Measurements from ENCODE around the gene KLF1. TPM values are rescaled to one million over a fixed set of nuclear protein-coding genes. Genes with fewer than 3 reads are reported as not detected.

KLF1 gene
- total RNA-seq = not detected

DNA sequence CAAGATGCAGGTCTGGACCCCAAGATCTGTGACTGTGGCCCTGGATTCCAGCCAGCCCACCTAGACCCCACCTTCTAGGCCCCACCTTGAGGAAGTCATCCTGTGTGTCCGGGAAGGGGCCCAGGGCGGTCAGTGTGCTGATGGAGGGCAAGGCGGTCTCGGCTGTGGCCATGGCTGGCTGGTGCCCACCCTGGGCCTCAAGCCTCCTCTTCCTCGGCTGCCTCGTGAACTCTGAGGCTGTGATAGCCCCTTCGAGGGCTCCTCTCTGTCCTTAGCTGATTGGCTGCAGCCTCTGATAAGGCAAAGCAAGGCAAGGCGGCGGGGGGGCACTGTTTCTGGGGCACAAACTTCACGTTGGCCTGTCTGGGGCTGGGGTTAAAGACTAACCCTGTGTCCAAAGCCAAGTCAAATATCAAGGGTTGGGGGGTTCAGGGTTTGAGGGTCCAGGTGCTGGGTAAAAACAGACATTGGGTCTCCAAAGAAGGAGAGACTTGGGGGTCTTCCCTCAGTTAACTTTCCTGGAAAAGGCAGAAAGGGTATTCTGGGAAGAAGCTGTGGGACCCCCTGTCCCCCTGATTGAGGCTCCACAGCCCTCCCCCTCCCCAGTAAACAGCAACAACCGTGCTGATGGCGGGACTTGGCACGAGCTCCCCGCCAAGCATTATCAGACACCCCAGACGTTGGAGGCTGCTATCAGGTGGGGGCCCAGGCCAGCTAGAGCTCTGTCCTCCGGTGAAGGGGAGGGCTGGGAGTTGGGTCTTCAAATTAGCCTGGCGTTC, at the start of gene KLF1:
KLF1 (minus strand) TSS at position 233 of the 779 bp plus-strand sequence; CDS start at position 172, 61 bp downstream.
- Histone ChIP-seq H3K4me1 (peaks cover 0 to 33% (median 25%) of the 10 kb centered on the region in 3 donors), H3K27me3 (peaks cover 38% of the 10 kb centered on the region), H3K4me3 (peak within 1 kb of the TSS in 1 of 2 donors; percentile 49), H3K27ac (no peak within 1 kb of the TSS), H3K36me3 (no peaks in the 10 kb centered on the region), H3K9me3 (peaks cover 0 to 12% (median 0%) of the 10 kb centered on the region in 3 donors)
- ATAC-seq = no peak
- WGBS, 2 donors (ENCODE audit: low coverage in 1 of 2) = 43% methylated on average over 3 of the region's 17 CpGs; no CpG with 5 or more reads in 1 of the 2 donors
- no peak for TF ChIP-seq POLR2AphosphoS5 (IDR thresholded peaks at IDR 0.05)
- TF ChIP-seq, protein P1, sequence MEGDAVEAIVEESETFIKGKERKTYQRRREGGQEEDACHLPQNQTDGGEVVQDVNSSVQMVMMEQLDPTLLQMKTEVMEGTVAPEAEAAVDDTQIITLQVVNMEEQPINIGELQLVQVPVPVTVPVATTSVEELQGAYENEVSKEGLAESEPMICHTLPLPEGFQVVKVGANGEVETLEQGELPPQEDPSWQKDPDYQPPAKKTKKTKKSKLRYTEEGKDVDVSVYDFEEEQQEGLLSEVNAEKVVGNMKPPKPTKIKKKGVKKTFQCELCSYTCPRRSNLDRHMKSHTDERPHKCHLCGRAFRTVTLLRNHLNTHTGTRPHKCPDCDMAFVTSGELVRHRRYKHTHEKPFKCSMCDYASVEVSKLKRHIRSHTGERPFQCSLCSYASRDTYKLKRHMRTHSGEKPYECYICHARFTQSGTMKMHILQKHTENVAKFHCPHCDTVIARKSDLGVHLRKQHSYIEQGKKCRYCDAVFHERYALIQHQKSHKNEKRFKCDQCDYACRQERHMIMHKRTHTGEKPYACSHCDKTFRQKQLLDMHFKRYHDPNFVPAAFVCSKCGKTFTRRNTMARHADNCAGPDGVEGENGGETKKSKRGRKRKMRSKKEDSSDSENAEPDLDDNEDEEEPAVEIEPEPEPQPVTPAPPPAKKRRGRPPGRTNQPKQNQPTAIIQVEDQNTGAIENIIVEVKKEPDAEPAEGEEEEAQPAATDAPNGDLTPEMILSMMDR (IDR thresholded peaks at IDR 0.05) = no peak
- TF ChIP-seq POLR2A (IDR thresholded peaks at IDR 0.05) = no peak
- TF ChIP-seq EP300 (IDR thresholded peaks at IDR 0.05) = no peak

DNA sequence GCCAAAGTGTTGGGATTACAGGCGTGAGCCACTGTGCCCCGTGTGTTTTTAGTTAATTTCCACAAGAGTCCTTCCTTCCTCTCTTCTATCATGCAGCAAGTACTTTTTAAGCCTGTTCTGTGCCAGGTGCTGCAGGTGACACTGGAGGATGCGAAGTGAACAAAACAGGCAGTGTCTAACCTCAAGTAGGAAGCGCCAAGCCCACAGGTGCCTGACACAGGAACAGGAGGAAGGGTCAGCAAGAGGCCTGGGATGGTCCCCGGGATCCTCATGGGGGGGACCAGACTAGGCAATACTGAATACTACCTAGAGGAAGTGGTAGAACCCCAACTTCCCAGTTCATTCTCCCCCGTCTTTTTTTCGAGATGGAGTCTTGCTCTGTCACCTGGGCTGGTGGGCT, 49.6 kb upstream of the KLF1 start:
- TF ChIP-seq, protein P1 (IDR thresholded peaks at IDR 0.05) = no peak
- TF ChIP-seq POLR2AphosphoS5 (IDR thresholded peaks at IDR 0.05) (no peak), EP300 (IDR thresholded peaks at IDR 0.05) (no peak), POLR2A (IDR thresholded peaks at IDR 0.05) (no peak)
- WGBS, 2 donors (ENCODE audit: low coverage in 1 of 2) = 74 to 100% methylated on average over 2 to 5 of the region's 7 CpGs
- no peak for ATAC-seq
- H3K4me1 ChIP-seq = peaks cover 5 to 57% (median 29%) of the 10 kb centered on the region in 3 donors
- no peak overlapping the region for H3K4me3 ChIP-seq
- H3K27me3 ChIP-seq = no peaks in the 10 kb centered on the region
- H3K36me3 ChIP-seq = peaks cover 0 to 19% of the 10 kb centered on the region in 2 donors
- H3K9me3 ChIP-seq = no peaks in the 10 kb centered on the region
- no peak overlapping the region for H3K27ac ChIP-seq

DNA sequence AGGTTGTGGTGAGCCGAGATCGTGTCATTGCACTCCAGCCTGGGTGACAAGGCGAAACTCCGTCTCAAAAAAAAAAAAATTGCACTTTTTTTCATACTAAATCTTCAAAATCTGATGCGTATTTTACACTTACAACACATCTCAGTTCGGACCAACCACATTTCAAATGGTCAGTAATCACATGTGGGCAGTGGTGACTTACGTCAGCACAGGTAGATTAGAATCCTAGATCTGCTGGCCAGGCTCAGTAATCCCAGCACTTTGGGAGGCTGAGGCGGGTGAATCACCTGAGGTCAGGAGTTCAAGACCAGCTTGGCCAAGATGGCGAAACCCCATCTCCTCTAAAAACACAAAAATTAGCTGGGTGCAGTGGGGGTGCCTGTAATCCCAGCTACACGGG, 48.1 kb upstream of the KLF1 start:
- no peak for ATAC-seq
- H3K27ac ChIP-seq = no peak overlapping the region
- no peaks in the 10 kb centered on the region for H3K9me3 ChIP-seq
- peaks cover 0 to 10% of the 10 kb centered on the region in 2 donors for H3K36me3 ChIP-seq
- TF ChIP-seq POLR2A (IDR thresholded peaks at IDR 0.05) = no peak
- TF ChIP-seq POLR2AphosphoS5 (IDR thresholded peaks at IDR 0.05) = no peak
- TF ChIP-seq EP300 (IDR thresholded peaks at IDR 0.05) = no peak
- TF ChIP-seq, protein P1 (IDR thresholded peaks at IDR 0.05) = no peak
- 92% methylated on average over 2 to 7 of the region's 10 CpGs for WGBS, 2 donors (ENCODE audit: low coverage in 1 of 2)
- H3K27me3 ChIP-seq = no peaks in the 10 kb centered on the region
- H3K4me3 ChIP-seq = no peak overlapping the region
- H3K4me1 ChIP-seq = peaks cover 5 to 49% (median 20%) of the 10 kb centered on the region in 3 donors

DNA sequence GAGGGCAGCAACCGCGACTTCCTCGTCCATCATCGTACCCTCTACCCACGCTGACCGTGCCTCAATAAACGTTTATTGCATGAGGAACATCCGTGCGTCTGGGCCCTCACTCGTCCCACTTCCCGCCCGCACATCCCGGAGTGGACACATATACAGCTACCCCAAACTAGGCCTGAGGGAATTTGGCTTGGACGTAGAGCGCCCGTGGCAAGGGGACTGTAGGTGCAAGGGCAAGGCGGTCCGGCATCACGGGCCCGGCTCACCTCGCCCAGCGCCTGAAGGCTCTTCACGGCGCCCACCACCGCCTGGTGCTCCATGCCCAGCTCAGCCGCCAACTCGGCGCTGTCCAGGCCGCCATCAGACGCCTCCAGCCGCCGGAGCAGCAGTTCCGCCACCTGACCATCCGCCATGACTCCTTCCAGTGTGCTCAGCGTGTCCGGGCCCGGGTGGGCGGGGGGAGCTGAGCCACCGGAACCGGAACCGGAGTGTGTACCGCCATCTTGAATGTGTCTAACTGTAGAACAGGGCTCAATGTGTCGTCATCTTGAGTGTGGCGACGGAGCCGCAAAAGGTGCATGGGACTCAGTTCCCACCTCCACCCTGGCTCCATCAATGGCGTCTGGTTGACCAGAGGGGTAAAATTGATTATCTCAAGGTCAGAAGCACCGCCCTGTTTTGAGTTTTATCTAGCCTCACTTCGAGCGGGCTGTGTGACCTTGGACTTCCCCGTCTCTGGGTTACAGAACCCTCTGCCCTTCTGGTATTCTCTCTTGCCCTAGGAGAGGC, 46.5 kb upstream of the KLF1 start, which contains the start of gene FARSA:
FARSA (minus strand) TSS at position 425 of the 786 bp plus-strand sequence; CDS start at position 410, 15 bp downstream.
- TF ChIP-seq EP300 (IDR thresholded peaks at IDR 0.05) (no peak), POLR2AphosphoS5 (IDR thresholded peaks at IDR 0.05) (peak; percentile 99), POLR2A (IDR thresholded peaks at IDR 0.05) (peak; percentile 51)
- peaks cover 0 to 22% of the 10 kb centered on the region in 2 donors for H3K36me3 ChIP-seq
- peaks cover 5 to 38% (median 13%) of the 10 kb centered on the region in 3 donors for H3K4me1 ChIP-seq
- peak; percentile 78 for ATAC-seq
- no peaks in the 10 kb centered on the region for H3K27me3 ChIP-seq
- peak within 1 kb of the TSS; percentile 53 to 91 (median 86) for H3K27ac ChIP-seq
- H3K9me3 ChIP-seq = no peaks in the 10 kb centered on the region
- WGBS, 2 donors (ENCODE audit: low coverage in 1 of 2) = no CpG with 5 or more reads among the region's 51 CpGs
- peak within 1 kb of the TSS; percentile 85 to 96 for H3K4me3 ChIP-seq

All from gastroesophageal sphincter (tissue), 4 donors.